H1 (cell line): ENCODE results near the gene SCN3A. TPM values are rescaled to one million over a fixed set of nuclear protein-coding genes. Genes with fewer than 3 reads are reported as not detected.

Source experiments
- CTCF ChIA-PET: fragments of 300-600 bp; sonication (Branson Sonifier 250); formaldehyde crosslinking; loops from one replicate; lab custom pipeline; 2021; ENCODE audit not compliant: partially characterized antibody; lab: Charles Lee
- POLR2A ChIA-PET: fragments of 300-600 bp; sonication (Branson Sonifier 250); formaldehyde crosslinking; loops from one replicate; lab custom pipeline; 2021; ENCODE audit warnings: inconsistent platforms; ENCODE audit not compliant: partially characterized antibody; lab: Charles Lee
- DNase-seq, 2 experiments: peaks; one replicate each; pipeline versions ENCODE4 v3.0.0 to v3.0.0-alpha.2; 2010 to 2022; ENCODE audit warnings: low spot score in 2 of 2, low read depth in 1 of 2, mixed read lengths in 1 of 2
- FAIRE-seq: peaks from 2 replicates; lab custom pipeline; 2011; peaks lifted over from hg19 to GRCh38; lab: Jason Lieb, UNC
- H2AFZ ChIP-seq: 2 replicates; pipeline ENCODE4 v1.8.1; 2012; ENCODE audit warnings: low read length, inconsistent platforms
- H2AK5ac ChIP-seq: 2 replicates; pipeline ENCODE4 v1.6.1; 2013; ENCODE audit warnings: low read depth, low read length
- H2BK120ac ChIP-seq: replicated peaks from 2 replicates; pipeline ENCODE3; 2013; ENCODE audit warnings: low read depth, low read length, inconsistent platforms
- H2BK12ac ChIP-seq: 2 replicates; pipeline ENCODE4 v1.6.1; 2013; ENCODE audit warnings: low read depth, low read length
- H2BK15ac ChIP-seq: 2 replicates; pipeline ENCODE4 v1.6.1; 2013; ENCODE audit warnings: low read length
- H2BK20ac ChIP-seq: 2 replicates; pipeline ENCODE4 v1.6.1; 2013; ENCODE audit warnings: low read length
- H2BK5ac ChIP-seq: 2 replicates; pipeline ENCODE4 v1.6.1; 2013; ENCODE audit warnings: low read depth, low read length
- H3K14ac ChIP-seq: 2 replicates; pipeline ENCODE4 v1.6.1; 2013; ENCODE audit warnings: inconsistent platforms; ENCODE audit not compliant: insufficient read length
- H3K18ac ChIP-seq: 2 replicates; pipeline ENCODE4 v1.6.1; 2013; ENCODE audit warnings: low read length; ENCODE audit errors: extremely low read depth
- H3K23ac ChIP-seq: 2 replicates; pipeline ENCODE4 v1.6.1; 2013; ENCODE audit warnings: inconsistent platforms; ENCODE audit not compliant: insufficient read length
- H3K23me2 ChIP-seq: 2 replicates; pipeline ENCODE4 v1.6.1; 2013; ENCODE audit warnings: low read depth, low read length
- H3K27ac ChIP-seq: 2 replicates; pipeline ENCODE4 v1.6.1; 2011; ENCODE audit warnings: low read depth, low read length, inconsistent platforms
- H3K27me3 ChIP-seq, 4 experiments: replicated peaks in 1 of 4; 1 replicate in 1 of 4; 2 replicates in 3 of 4; pipeline versions ENCODE4 v1.6.1 to v1.8.1; 2011 to 2013; ENCODE audit warnings: low read length in 3 of 4, mild to moderate bottlenecking in 3 of 4, inconsistent platforms in 2 of 4, mixed read lengths in 2 of 4, moderate library complexity in 1 of 4; ENCODE audit not compliant: control insufficient read depth in 3 of 4, insufficient read depth in 3 of 4; ENCODE audit errors: extremely low read depth in 1 of 4
- H3K36me3 ChIP-seq, 4 experiments: 2 replicates each; pipeline versions ENCODE4 v1.6.1 to v1.8.1; 2011 to 2013; ENCODE audit warnings: mild to moderate bottlenecking in 4 of 4, low read length in 3 of 4, moderate library complexity in 2 of 4, control low read depth in 1 of 4, inconsistent platforms in 1 of 4; ENCODE audit not compliant: insufficient read depth in 4 of 4, control insufficient read depth in 2 of 4
- H3K4ac ChIP-seq: replicated peaks from 2 replicates; pipeline ENCODE3; 2013; ENCODE audit warnings: low read length, low read depth, mixed read lengths, inconsistent platforms; ENCODE audit not compliant: insufficient read length
- H3K4me1 ChIP-seq, 4 experiments: replicated peaks in 1 of 4; 1 replicate in 1 of 4; 2 replicates in 3 of 4; pipeline versions ENCODE4 v1.6.1 to v1.8.1; 2011 to 2013; ENCODE audit warnings: low read length in 3 of 4, inconsistent platforms in 2 of 4, mixed read lengths in 1 of 4; ENCODE audit not compliant: insufficient read depth in 4 of 4, control insufficient read depth in 3 of 4
- H3K4me2 ChIP-seq, 2 experiments: 2 replicates each; pipeline versions ENCODE4 v1.6.1 to v1.8.1; 2011 to 2013; ENCODE audit warnings: low read depth in 2 of 2, low read length in 2 of 2, control low read depth in 1 of 2, inconsistent platforms in 1 of 2, mild to moderate bottlenecking in 1 of 2; ENCODE audit not compliant: insufficient read depth in 1 of 2
- H3K4me3 ChIP-seq, 4 experiments: fragments of 200-600, 300-600 bp in 1 of 4; sonication (generic), shearing (Covaris generic), sonication (Bioruptor Twin) in 1 of 4; 2 replicates each; pipeline versions ENCODE4 v1.5.1 to v1.8.1; 2011 to 2016; ENCODE audit warnings: low read length in 4 of 4, low read depth in 3 of 4, control low read depth in 2 of 4, inconsistent platforms in 2 of 4, mild to moderate bottlenecking in 2 of 4, mixed read lengths in 1 of 4, moderate library complexity in 1 of 4; ENCODE audit not compliant: insufficient read depth in 2 of 4; ENCODE audit errors: extremely low read depth in 1 of 4
- H3K56ac ChIP-seq: replicated peaks from 2 replicates; pipeline ENCODE3; 2013; ENCODE audit warnings: low read depth, mild to moderate bottlenecking, mixed read lengths, low read length, inconsistent platforms; ENCODE audit not compliant: insufficient read length
- H3K79me1 ChIP-seq: 2 replicates; pipeline ENCODE4 v1.6.1; 2013; ENCODE audit warnings: low read depth, low read length, control low read depth
- H3K79me2 ChIP-seq, 2 experiments: 2 replicates each; pipeline versions ENCODE4 v1.6.1 to v1.8.1; 2012 to 2013; ENCODE audit warnings: low read length in 2 of 2, mild to moderate bottlenecking in 2 of 2, inconsistent platforms in 1 of 2; ENCODE audit not compliant: insufficient read depth in 2 of 2, control insufficient read depth in 1 of 2
- H3K9ac ChIP-seq, 4 experiments: replicated peaks in 1 of 4; 1 replicate in 1 of 4; 2 replicates in 3 of 4; pipeline versions ENCODE4 v1.6.1 to v1.8.1; 2011 to 2013; ENCODE audit warnings: low read depth in 3 of 4, low read length in 3 of 4, control low read depth in 2 of 4, mild to moderate bottlenecking in 2 of 4, moderate library complexity in 2 of 4, inconsistent platforms in 1 of 4; ENCODE audit errors: extremely low read depth in 1 of 4
- H3K9me3 ChIP-seq, 2 experiments: 2 replicates each; pipeline versions ENCODE4 v1.6.1 to v1.8.1; 2012 to 2013; ENCODE audit warnings: mild to moderate bottlenecking in 2 of 2, moderate library complexity in 2 of 2, control low read depth in 1 of 2, inconsistent platforms in 1 of 2, low read depth in 1 of 2, low read length in 1 of 2, mixed read lengths in 1 of 2; ENCODE audit not compliant: insufficient read depth in 2 of 2
- H4K20me1 ChIP-seq, 2 experiments: replicated peaks in 1 of 2; 2 replicates each; pipeline versions ENCODE3 to v1.8.1; 2011 to 2013; ENCODE audit warnings: inconsistent platforms in 2 of 2, low read length in 2 of 2, mild to moderate bottlenecking in 1 of 2; ENCODE audit not compliant: insufficient read depth in 2 of 2, control insufficient read depth in 1 of 2
- H4K5ac ChIP-seq: 2 replicates; pipeline ENCODE4 v1.6.1; 2013; ENCODE audit warnings: low read length, low read depth, mixed read lengths, inconsistent platforms; ENCODE audit not compliant: insufficient read length
- H4K8ac ChIP-seq: 2 replicates; pipeline ENCODE4 v1.8.0; 2013; ENCODE audit warnings: mild to moderate bottlenecking, moderate library complexity, low read length, inconsistent platforms; ENCODE audit not compliant: insufficient read depth; ENCODE audit errors: extremely low read depth
- H4K91ac ChIP-seq: replicated peaks from 2 replicates; pipeline ENCODE3; 2013; ENCODE audit warnings: low read length, mixed read lengths, inconsistent platforms; ENCODE audit not compliant: insufficient read length
- CTCF ChIP-seq, 3 experiments: IDR thresholded peaks; 1 replicate in 2 of 3; 2 replicates in 1 of 3; pipeline versions ENCODE4 v1.5.1 to v1.6.1; 2011; ENCODE audit warnings: low read length in 3 of 3, mild to moderate bottlenecking in 3 of 3, inconsistent platforms in 2 of 3, low read depth in 1 of 3, moderate library complexity in 1 of 3; ENCODE audit not compliant: insufficient read depth in 1 of 3; ENCODE audit errors: control extremely low read depth in 1 of 3
- GABPA ChIP-seq: IDR thresholded peaks from 2 replicates; pipeline ENCODE4 v1.6.1; 2011; ENCODE audit warnings: mild to moderate bottlenecking, low read length, moderate library complexity, borderline replicate concordance; ENCODE audit not compliant: insufficient read depth
- KDM1A ChIP-seq: fragments of 200-600, 300-600 bp; sonication (generic); IDR thresholded peaks from 2 replicates; pipeline ENCODE4 v1.7.1; 2016; ENCODE audit warnings: mild to moderate bottlenecking, low read length, borderline replicate concordance
- KDM4A ChIP-seq: IDR thresholded peaks from one replicate; pipeline ENCODE4 v1.7.1; 2012; ENCODE audit warnings: low read depth, mild to moderate bottlenecking, moderate library complexity, low read length, inconsistent platforms; ENCODE audit not compliant: severe bottlenecking
- POLR2AphosphoS5 ChIP-seq: IDR thresholded peaks from 2 replicates; pipeline ENCODE4 v1.6.1; 2011; ENCODE audit warnings: low read depth, low read length
- POU5F1 ChIP-seq: IDR thresholded peaks from 2 replicates; pipeline ENCODE4 v1.6.1; 2011; ENCODE audit warnings: low read depth, mild to moderate bottlenecking, low read length, moderate library complexity
- SAP30 ChIP-seq: fragments of 300-600 bp; sonication (generic); IDR thresholded peaks from 2 replicates; pipeline ENCODE4 v1.7.1; 2012; ENCODE audit warnings: low read length, moderate library complexity, mild to moderate bottlenecking, inconsistent platforms; ENCODE audit not compliant: insufficient read depth, insufficient replicate concordance
- WGBS, 2 experiments: shearing (Covaris generic) in 1 of 2; methylation state at CpG; one replicate each; pipeline versions ENCODE4 v1.1.6 to v1.1.7; 2013 to 2015; ENCODE audit warnings: low lambda C conversion rate in 2 of 2, mixed read lengths in 2 of 2, inconsistent platforms in 1 of 2, low coverage in 1 of 2, missing lambda C conversion rate in 1 of 2; ENCODE audit not compliant: insufficient replicate concordance in 2 of 2, insufficient coverage in 1 of 2, insufficient read length in 1 of 2; ENCODE audit errors: extremely low coverage in 1 of 2, missing lambda C conversion rate in 1 of 2; 5-methylcytosine and 5-hydroxymethylcytosine counted together
- polyA plus RNA-seq, 7 experiments: library from polyadenylated mRNA; depleted of rRNA in 3 of 7; stranded (reverse) in 5 of 7; unstranded in 2 of 7; fragments of >200 nt in 5 of 7; fragments of 200-250 nt in 2 of 7; gene quantifications; 1 replicate in 5 of 7; 2 replicates in 1 of 7; 4 replicates in 1 of 7; pipeline versions ENCODE4 v1.2.1 to v1.2.3, GENCODE V29; 2011 to 2013; ENCODE audit warnings: missing spikeins in 2 of 7, mixed read lengths in 2 of 7
- total RNA-seq: library from RNA; stranded (reverse); fragmentation: NEBNext Ultra II Directional; extraction: Animal tissue kit (Norgen Biotek cat#: 25700); gene quantifications from 2 replicates; pipeline ENCODE4 v1.2.1, GENCODE V29; 2021

Gene SCN3A
- total and polyA plus RNA-seq, 2 of the 8 experiments (the other 6 are each of a cell fraction or from before 2014, with no cell fraction given), result 0.02 TPM; not detected in 1

- Histone ChIP-seq H4K91ac (no peak overlapping the region), H3K27ac (no peak overlapping the region)
- CTCF ChIA-PET, result interaction anchor here (1.8 to 2.4 kb wide), 2 partner anchors 10 to 197 kb away, joined by 5 to 9 read pairs; partner anchors contain the start of gene SCN3A
Measured at GRCh38 chr2:165214093-165214492, 10.2 kb upstream of the SCN3A start.

More at GRCh38 chr2:165214093-165214492, 10.2 kb upstream of the SCN3A start:
- no peak overlapping the region for H4K5ac ChIP-seq
- DNase-seq (no peak), FAIRE-seq (no peak)
- H3K23ac ChIP-seq, result no peak overlapping the region
- no peak overlapping the region for H2BK12ac ChIP-seq
- POLR2A ChIA-PET, result no interaction called here
- no peak overlapping the region for H3K4me2 ChIP-seq
- no peak overlapping the region for H3K56ac ChIP-seq
- no peak overlapping the region for H2BK20ac ChIP-seq
- H3K18ac ChIP-seq, result no peak overlapping the region
- no peak overlapping the region for H3K14ac ChIP-seq
- H3K27me3 ChIP-seq, result no peaks in the 10 kb centered on the region
- H3K79me1 ChIP-seq, result no peaks in the 10 kb centered on the region
- TF ChIP-seq KDM4A (no peak), GABPA (no peak), KDM1A (no peak), POU5F1 (no peak), SAP30 (no peak), POLR2AphosphoS5 (no peak), CTCF (IDR thresholded peaks at IDR 0.05; ENCODE audit: control extremely low read depth in 1 of 3, insufficient read depth in 1 of 3, low read depth in 1 of 3, low read length in 3 of 3) (no peak)
- no peak overlapping the region for H2BK15ac ChIP-seq
- H3K36me3 ChIP-seq, result no peaks in the 10 kb centered on the region
- H3K9me3 ChIP-seq, result no peaks in the 10 kb centered on the region
- no peak overlapping the region for H2AFZ ChIP-seq
- no peak overlapping the region for H3K9ac ChIP-seq
- no peaks in the 10 kb centered on the region for H3K23me2 ChIP-seq
- WGBS, 2 experiments, result 90% methylated on average over 1 of the region's 1 CpG; no CpG with 5 or more reads in 1 of the 2 experiments
- no peak overlapping the region for H3K4ac ChIP-seq
- no peak overlapping the region for H2BK120ac ChIP-seq
- no peaks in the 10 kb centered on the region for H3K79me2 ChIP-seq
- H3K4me3 ChIP-seq, result no peak overlapping the region
- H4K20me1 ChIP-seq, result no peaks in the 10 kb centered on the region
- H3K4me1 ChIP-seq, result no peaks in the 10 kb centered on the region
- no peak overlapping the region for H4K8ac ChIP-seq
- no peak overlapping the region for H2AK5ac ChIP-seq
- H2BK5ac ChIP-seq, result no peak overlapping the region
